ENCODE data around the gene RNU6-9. TPM values are rescaled to one million over a fixed set of nuclear protein-coding genes. Genes with fewer than 3 reads are reported as not detected.

The RNU6-9 gene
- total RNA-seq, 4 donors from 2014 or later, result not detected

DNA sequence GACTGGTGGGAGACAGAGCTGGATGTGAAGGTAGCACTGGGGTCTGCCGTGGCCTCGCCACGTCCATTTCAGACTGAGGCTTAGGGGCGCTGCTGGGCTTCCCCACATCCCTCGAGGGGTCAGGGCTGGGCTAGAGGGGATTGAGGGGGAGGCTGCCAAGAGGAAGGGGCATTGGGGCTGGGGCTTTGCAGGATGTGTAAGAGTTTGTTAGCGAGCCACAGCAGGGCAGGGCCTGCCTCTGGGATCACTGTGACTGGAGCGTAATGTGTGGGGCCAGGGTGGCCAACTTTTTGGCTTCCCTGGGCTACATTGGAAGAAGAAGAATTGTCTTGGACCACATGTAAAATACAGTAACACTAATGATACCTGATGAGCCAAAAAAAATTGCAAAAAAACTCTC lies 46.6 kb downstream of the RNU6-9 start:
- no peaks in the 10 kb centered on the region for H3K36me3 ChIP-seq
- H3K4me3 ChIP-seq, result no peak overlapping the region
- no peaks in the 10 kb centered on the region for H3K27me3 ChIP-seq
- TF ChIP-seq, protein P1, sequence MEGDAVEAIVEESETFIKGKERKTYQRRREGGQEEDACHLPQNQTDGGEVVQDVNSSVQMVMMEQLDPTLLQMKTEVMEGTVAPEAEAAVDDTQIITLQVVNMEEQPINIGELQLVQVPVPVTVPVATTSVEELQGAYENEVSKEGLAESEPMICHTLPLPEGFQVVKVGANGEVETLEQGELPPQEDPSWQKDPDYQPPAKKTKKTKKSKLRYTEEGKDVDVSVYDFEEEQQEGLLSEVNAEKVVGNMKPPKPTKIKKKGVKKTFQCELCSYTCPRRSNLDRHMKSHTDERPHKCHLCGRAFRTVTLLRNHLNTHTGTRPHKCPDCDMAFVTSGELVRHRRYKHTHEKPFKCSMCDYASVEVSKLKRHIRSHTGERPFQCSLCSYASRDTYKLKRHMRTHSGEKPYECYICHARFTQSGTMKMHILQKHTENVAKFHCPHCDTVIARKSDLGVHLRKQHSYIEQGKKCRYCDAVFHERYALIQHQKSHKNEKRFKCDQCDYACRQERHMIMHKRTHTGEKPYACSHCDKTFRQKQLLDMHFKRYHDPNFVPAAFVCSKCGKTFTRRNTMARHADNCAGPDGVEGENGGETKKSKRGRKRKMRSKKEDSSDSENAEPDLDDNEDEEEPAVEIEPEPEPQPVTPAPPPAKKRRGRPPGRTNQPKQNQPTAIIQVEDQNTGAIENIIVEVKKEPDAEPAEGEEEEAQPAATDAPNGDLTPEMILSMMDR (IDR thresholded peaks at IDR 0.05), result no peak
- no peak for TF ChIP-seq POLR2A (IDR thresholded peaks at IDR 0.05)
- H3K9me3 ChIP-seq, result no peaks in the 10 kb centered on the region
- peak overlapping the region in 2 of 4 donors; percentile 84 to 92 for H3K27ac ChIP-seq
- no peak for DNase-seq
- peaks cover 9 to 38% (median 11%) of the 10 kb centered on the region in 4 donors for H3K4me1 ChIP-seq

DNA sequence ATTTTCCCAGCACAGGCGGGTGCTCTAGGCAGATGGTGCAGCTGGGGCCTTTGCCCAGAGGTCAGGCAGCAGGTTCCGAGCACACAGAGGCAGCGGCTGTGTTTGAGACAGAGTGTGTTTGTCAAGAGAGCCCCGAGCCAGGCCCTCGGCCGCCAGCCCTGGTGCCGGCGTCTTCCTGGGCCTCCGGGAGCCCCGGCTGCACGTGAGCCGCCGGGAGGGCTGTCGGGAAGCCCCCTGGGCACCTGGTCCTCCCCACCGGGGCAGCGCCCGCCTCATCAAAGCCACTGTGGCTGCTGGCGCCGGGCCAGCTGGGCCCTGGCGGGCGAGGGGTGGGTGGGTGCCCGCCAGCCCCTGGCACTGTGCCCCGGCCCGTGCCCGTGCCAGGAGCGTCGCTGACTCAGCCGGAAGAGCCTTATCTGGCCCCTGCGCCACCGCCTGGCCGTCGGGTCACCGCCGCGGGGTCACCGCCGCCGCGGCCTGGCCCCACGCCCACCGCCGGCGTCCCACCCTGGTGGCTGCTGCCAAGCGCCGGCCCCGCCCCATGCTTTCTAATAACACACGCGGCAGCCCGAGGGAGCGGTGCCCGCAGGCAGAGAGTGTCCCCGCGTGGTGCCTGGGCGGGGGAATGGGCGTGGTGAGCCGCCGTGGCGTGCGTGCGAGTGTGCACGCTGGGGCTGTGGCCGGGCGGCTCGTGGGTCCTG lies 47.5 kb downstream of the RNU6-9 start:
- Histone ChIP-seq H3K4me1 (peaks cover 6 to 36% (median 9%) of the 10 kb centered on the region in 4 donors), H3K36me3 (no peaks in the 10 kb centered on the region), H3K27ac (peak overlapping the region; percentile 66 to 92 (median 84)), H3K4me3 (peak overlapping the region; percentile 30 to 57 (median 42)), H3K27me3 (no peaks in the 10 kb centered on the region), H3K9me3 (no peaks in the 10 kb centered on the region)
- peak; percentile 67 to 94 (median 90) for DNase-seq
- TF ChIP-seq POLR2A (IDR thresholded peaks at IDR 0.05), result no peak
- TF ChIP-seq, protein P1 (IDR thresholded peaks at IDR 0.05), result no peak

DNA sequence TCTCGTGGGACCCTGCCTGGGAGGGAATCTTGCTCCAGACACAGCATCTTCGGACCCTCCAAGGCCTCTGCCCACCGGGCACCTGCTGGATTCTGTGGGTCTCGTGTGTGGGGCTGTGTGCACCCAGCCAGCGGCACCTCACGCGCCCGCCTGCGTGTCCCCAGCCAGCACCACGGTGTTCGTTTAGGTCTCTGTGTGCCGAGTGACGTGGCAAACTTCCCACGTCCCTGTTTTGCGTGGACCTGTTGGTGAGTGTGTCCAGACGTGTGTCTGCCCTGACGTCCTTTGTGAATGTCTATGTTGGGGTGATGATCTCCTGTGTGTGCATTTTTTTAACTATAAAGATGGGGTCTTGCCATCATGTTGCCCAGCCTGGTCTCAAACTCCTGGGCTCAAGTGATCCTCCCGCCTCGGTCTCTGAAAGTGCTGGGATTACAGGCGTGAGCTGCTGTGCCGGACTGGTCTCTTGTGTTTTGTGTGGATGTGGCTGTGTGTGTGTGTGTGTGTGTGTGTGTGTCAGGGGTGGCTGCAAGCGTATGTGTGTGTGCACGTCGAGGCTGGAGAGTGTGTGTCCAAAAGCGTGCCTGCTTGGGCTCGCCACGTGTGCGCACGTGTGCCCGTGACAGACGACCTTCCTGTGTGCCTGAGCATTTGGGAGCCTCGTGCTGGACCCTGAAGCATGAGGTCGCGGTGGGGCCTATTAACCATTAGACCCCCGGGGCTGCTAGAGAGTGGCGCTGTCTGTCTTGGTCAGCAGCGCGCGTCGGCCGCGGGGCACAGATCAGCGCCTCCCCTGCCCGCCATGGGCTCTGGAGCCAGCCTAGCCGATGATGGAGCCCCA lies 48.2 kb downstream of the RNU6-9 start:
- peak overlapping the region; percentile 66 to 92 (median 84) for H3K27ac ChIP-seq
- H3K4me1 ChIP-seq, result peaks cover 6 to 36% (median 9%) of the 10 kb centered on the region in 4 donors
- H3K36me3 ChIP-seq, result no peaks in the 10 kb centered on the region
- TF ChIP-seq POLR2A (IDR thresholded peaks at IDR 0.05), result no peak
- TF ChIP-seq, protein P1 (IDR thresholded peaks at IDR 0.05), result no peak
- H3K27me3 ChIP-seq, result no peaks in the 10 kb centered on the region
- DNase-seq, result no peak
- H3K9me3 ChIP-seq, result no peaks in the 10 kb centered on the region
- peak overlapping the region; percentile 30 to 57 (median 42) for H3K4me3 ChIP-seq

DNA sequence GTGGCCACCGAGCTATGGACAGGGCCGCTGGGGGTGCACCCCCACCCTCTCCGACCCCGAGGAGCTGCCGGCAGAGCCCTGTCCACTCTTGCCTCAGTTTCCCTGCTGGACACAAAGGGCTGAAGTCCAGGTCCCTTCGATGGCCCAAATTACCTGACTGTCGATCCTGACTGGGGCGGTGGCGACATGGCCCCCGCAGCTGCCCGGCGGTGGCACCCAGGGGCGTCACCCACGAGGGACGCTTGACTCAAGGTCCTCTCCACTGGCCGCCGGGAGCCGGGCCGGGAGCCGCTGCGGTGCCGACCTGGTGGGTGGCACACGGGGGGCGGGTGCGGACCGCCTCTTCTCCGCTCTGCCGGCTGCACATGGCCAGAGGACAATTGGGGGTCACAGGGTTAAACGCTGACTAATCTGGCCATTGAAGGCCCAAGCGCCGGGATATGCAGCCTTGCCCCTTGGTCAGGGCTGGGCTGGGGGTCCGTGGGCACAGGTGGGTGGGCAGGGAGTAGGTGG lies 48.9 kb downstream of the RNU6-9 start:
- no peak for TF ChIP-seq POLR2A (IDR thresholded peaks at IDR 0.05)
- TF ChIP-seq, protein P1 (IDR thresholded peaks at IDR 0.05), result no peak
- Histone ChIP-seq H3K36me3 (no peaks in the 10 kb centered on the region), H3K9me3 (no peaks in the 10 kb centered on the region), H3K4me1 (peaks cover 6 to 36% (median 9%) of the 10 kb centered on the region in 4 donors), H3K27ac (no peak overlapping the region), H3K4me3 (peak overlapping the region in 1 of 4 donors; percentile 33), H3K27me3 (no peaks in the 10 kb centered on the region)
- DNase-seq, result no peak

Small RNA genes lying within 50 kb of the gene (small RNA-seq; reads per million reads assigned to genes)
- gene RNU6-9, result 0 reads per million in 2 donors

Other genes with a start within 250 kb of the RNU6-9 start
- gene RNF126, start 230.3 kb upstream of the RNU6-9 start, total RNA-seq, result 100 to 1,000 TPM in 3 of 4 donors, 10 to 100 TPM in 1; 83.3 to 119 (median 115) TPM
- 10 to 100 TPM; 13.8 to 94.9 (median 34.9) TPM for gene FSTL3, start 217.1 kb upstream of the RNU6-9 start, total RNA-seq
- gene PRSS57, start 198.0 kb upstream of the RNU6-9 start, total RNA-seq, result not detected
- gene PALM, start 184.5 kb upstream of the RNU6-9 start, total RNA-seq, result 10 to 100 TPM in 3 of 4 donors, 1 to 10 TPM in 1; 7.5 to 33.8 (median 21.6) TPM
- 100 to 1,000 TPM; 116 to 828 (median 637) TPM for gene MISP, start 142.4 kb upstream of the RNU6-9 start, total RNA-seq
- gene PTBP1, start 96.0 kb upstream of the RNU6-9 start, total RNA-seq, result 100 to 1,000 TPM; 173 to 436 (median 229) TPM
- not detected for gene PLPPR3, start 71.5 kb upstream of the RNU6-9 start, total RNA-seq
- not detected for gene AZU1, start 65.6 kb upstream of the RNU6-9 start, total RNA-seq
- not detected for gene PRTN3, start 52.5 kb upstream of the RNU6-9 start, total RNA-seq
- not detected for gene ELANE, start 41.2 kb upstream of the RNU6-9 start, total RNA-seq
- gene CFD, start 33.8 kb upstream of the RNU6-9 start, total RNA-seq, result 100 to 1,000 TPM; 140 to 403 (median 303) TPM
- 10 to 100 TPM; 60.2 to 83.6 (median 65.3) TPM for gene MED16, start 297 bp upstream of the RNU6-9 start, total RNA-seq
- gene R3HDM4, start 19.7 kb downstream of the RNU6-9 start, total RNA-seq, result 10 to 100 TPM; 20.8 to 43.5 (median 34.8) TPM
- not detected for gene KISS1R, start 23.8 kb downstream of the RNU6-9 start, total RNA-seq
- gene ARID3A, start 32.6 kb downstream of the RNU6-9 start, total RNA-seq, result 10 to 100 TPM in 1 of 4 donors, 1 to 10 TPM in 3; 2.8 to 11.0 (median 4.9) TPM
- 10 to 100 TPM; 26.4 to 58.8 (median 40.5) TPM for gene WDR18, start 90.9 kb downstream of the RNU6-9 start, total RNA-seq
- gene GRIN3B, start 106.9 kb downstream of the RNU6-9 start, total RNA-seq, result not detected
- 100 to 1,000 TPM; 287 to 409 (median 366) TPM for gene TMEM259, start 127.6 kb downstream of the RNU6-9 start, total RNA-seq
- gene RNU6-2, start 128.0 kb downstream of the RNU6-9 start, total RNA-seq, result not detected
- 10 to 100 TPM; 20.6 to 47.0 (median 22.6) TPM for gene CNN2, start 133.1 kb downstream of the RNU6-9 start, total RNA-seq
- gene ABCA7, start 146.6 kb downstream of the RNU6-9 start, total RNA-seq, result 100 to 1,000 TPM in 1 of 4 donors, 10 to 100 TPM in 3; 30.1 to 162 (median 72.1) TPM
- 100 to 1,000 TPM in 2 of 4 donors, 10 to 100 TPM in 2; 82.6 to 187 (median 118) TPM for gene ARHGAP45, start 173.7 kb downstream of the RNU6-9 start, total RNA-seq
- gene POLR2E, start 201.9 kb downstream of the RNU6-9 start, total RNA-seq, result 100 to 1,000 TPM in 2 of 4 donors, 10 to 100 TPM in 2; 74.3 to 107 (median 96.9) TPM
- 100 to 1,000 TPM; 258 to 493 (median 326) TPM for gene GPX4, start 210.5 kb downstream of the RNU6-9 start, total RNA-seq